Smooth muscle cell of the umbilical artery (primary cell): ENCODE results near the gene RHOJ. TPM values are rescaled to one million over a fixed set of nuclear protein-coding genes. Genes with fewer than 3 reads are reported as not detected.

ENCODE experiments used
- total RNA-seq: library from RNA; depleted of rRNA; stranded (reverse); fragments of >200 nt; gene quantifications from 2 replicates; pipeline ENCODE4 v1.2.3, GENCODE V29; 2014

RHOJ gene
- 3.5 and 4.2 TPM in 2 replicates for total RNA-seq

GRCh38 chr14:63204407-63205043, at the start of gene RHOJ:
TSS of gene RHOJ (plus strand) at chr14:63204443. CDS start at chr14:63204870, 427 bp downstream.

GRCh38 chr14:63318835-63319234, 114.6 kb downstream of the RHOJ start, which contains the start of gene GPHB5:
TSS of gene GPHB5 (minus strand) at chr14:63318935. CDS start at chr14:63317849, 1,086 bp downstream.

Other genes with a start within 250 kb of the RHOJ start
- gene KCNH5, start 159.0 kb upstream of the RHOJ start, total RNA-seq = under 0.01 TPM in 1 of 2 replicates, not detected in the other
- gene GPHB5, start 114.5 kb downstream of the RHOJ start, total RNA-seq = not detected in 2 replicates